HepG2 (cell line): ENCODE results near the gene NCKAP1. TPM values are rescaled to one million over a fixed set of nuclear protein-coding genes. Genes with fewer than 3 reads are reported as not detected.

Experiments used
- CBX1 ChIP-seq: IDR thresholded peaks from one replicate; pipeline ENCODE4 v1.6.1; 2016; ENCODE audit warnings: antibody characterized with exemption, low read depth
- CEBPG ChIP-seq: IDR thresholded peaks from 2 replicates; pipeline ENCODE4 v1.6.1; 2016
- DMTF1 ChIP-seq: sonication (generic); formaldehyde crosslinking; IDR thresholded peaks from 2 replicates; pipeline ENCODE4 v1.4.0; 2020; ENCODE audit warnings: mild to moderate bottlenecking, missing genetic modification reagents
- ELK4 ChIP-seq: sonication (generic); formaldehyde crosslinking; IDR thresholded peaks from 2 replicates; pipeline ENCODE4 v1.9.0; 2021; ENCODE audit warnings: missing genetic modification reagents, borderline replicate concordance
- FOXA3 ChIP-seq: IDR thresholded peaks from 2 replicates; pipeline ENCODE4 v1.6.1; 2016; ENCODE audit warnings: missing genetic modification reagents, missing compliant biosample characterization
- GZF1 ChIP-seq: sonication (generic); formaldehyde crosslinking; IDR thresholded peaks from 2 replicates; pipeline ENCODE4 v1.5.1; 2020; ENCODE audit warnings: mild to moderate bottlenecking, missing genetic modification reagents
- HES4 ChIP-seq: sonication (generic); formaldehyde crosslinking; IDR thresholded peaks from 2 replicates; pipeline ENCODE4 v1.9.0; 2021; ENCODE audit warnings: mild to moderate bottlenecking, missing genetic modification reagents, borderline replicate concordance
- ISX ChIP-seq: sonication (generic); formaldehyde crosslinking; conservative IDR thresholded peaks from 2 replicates; pipeline ENCODE4 v1.5.0; 2020; ENCODE audit warnings: missing genetic modification reagents
- JDP2 ChIP-seq: sonication (generic); formaldehyde crosslinking; IDR thresholded peaks from 2 replicates; pipeline ENCODE4 v1.8.1; 2022; ENCODE audit warnings: missing genetic modification reagents, borderline replicate concordance
- KLF6 ChIP-seq: IDR thresholded peaks from 2 replicates; pipeline ENCODE4 v1.8.0; 2016; ENCODE audit warnings: missing biosample characterization, missing genetic modification reagents
- NONO ChIP-seq, 2 experiments: fragments of 450-650 bp in 1 of 2; sonication (generic) in 1 of 2; formaldehyde crosslinking in 1 of 2; IDR thresholded peaks in 1 of 2; conservative IDR thresholded peaks in 1 of 2; 2 replicates each; pipeline versions ENCODE4 v1.6.1 to v1.8.0; 2017 to 2022; ENCODE audit warnings: mild to moderate bottlenecking in 1 of 2, missing genetic modification reagents in 1 of 2, moderate library complexity in 1 of 2
- NR2F1 ChIP-seq, 2 experiments: fragments of 450-650 bp in 1 of 2; formaldehyde crosslinking in 1 of 2; IDR thresholded peaks; 2 replicates each; pipeline versions ENCODE4 v1.5.0 to v1.6.1; 2016 to 2020; ENCODE audit warnings: mild to moderate bottlenecking in 1 of 2, missing compliant biosample characterization in 1 of 2, missing genetic modification reagents in 1 of 2, moderate library complexity in 1 of 2
- SMARCE1 ChIP-seq: fragments of 450-650 bp; IDR thresholded peaks from 2 replicates; pipeline ENCODE4 v1.6.1; 2017; ENCODE audit warnings: borderline replicate concordance
- STAT5B ChIP-seq: sonication (generic); formaldehyde crosslinking; IDR thresholded peaks from 2 replicates; pipeline ENCODE4 v1.4.0; 2020; ENCODE audit warnings: missing genetic modification reagents
- ZFP62 ChIP-seq: sonication (generic); formaldehyde crosslinking; IDR thresholded peaks from 2 replicates; pipeline ENCODE4 v1.4.0; 2020; ENCODE audit warnings: missing genetic modification reagents
- ZNF124 ChIP-seq: sonication (generic); formaldehyde crosslinking; IDR thresholded peaks from 2 replicates; pipeline ENCODE4 v1.4.0; 2020; ENCODE audit warnings: missing genetic modification reagents
- ZNF160 ChIP-seq: sonication (generic); formaldehyde crosslinking; IDR thresholded peaks from 2 replicates; pipeline ENCODE4 v1.8.0; 2022; ENCODE audit warnings: mild to moderate bottlenecking, inconsistent platforms, missing genetic modification reagents
- ZNF17 ChIP-seq: sonication (generic); formaldehyde crosslinking; IDR thresholded peaks from 2 replicates; pipeline ENCODE4 v1.5.0; 2020; ENCODE audit warnings: mild to moderate bottlenecking, missing genetic modification reagents
- ZNF253 ChIP-seq: sonication (generic); formaldehyde crosslinking; IDR thresholded peaks from 2 replicates; pipeline ENCODE4 v1.8.0; 2022; ENCODE audit warnings: mild to moderate bottlenecking, missing genetic modification reagents, borderline replicate concordance
- ZNF292 ChIP-seq: sonication (generic); formaldehyde crosslinking; IDR thresholded peaks from 2 replicates; pipeline ENCODE4 v1.8.1; 2022; ENCODE audit warnings: mild to moderate bottlenecking, low read depth, missing genetic modification reagents, borderline replicate concordance
- ZNF550 ChIP-seq: sonication (generic); formaldehyde crosslinking; IDR thresholded peaks from 2 replicates; pipeline ENCODE4 v1.4.0; 2020; ENCODE audit warnings: mild to moderate bottlenecking, missing genetic modification reagents, borderline replicate concordance
- ZNF570 ChIP-seq: sonication (generic); formaldehyde crosslinking; IDR thresholded peaks from 2 replicates; pipeline ENCODE4 v1.4.0; 2020; ENCODE audit warnings: mild to moderate bottlenecking, missing genetic modification reagents, borderline replicate concordance
- ZNF672 ChIP-seq: sonication (generic); formaldehyde crosslinking; IDR thresholded peaks from 2 replicates; pipeline ENCODE4 v1.8.1; 2022; ENCODE audit warnings: missing genetic modification reagents
- ZNF766 ChIP-seq: sonication (generic); formaldehyde crosslinking; IDR thresholded peaks from 2 replicates; pipeline ENCODE4 v1.5.0; 2020; ENCODE audit warnings: missing genetic modification reagents, borderline replicate concordance
- ZNF776 ChIP-seq: sonication (generic); formaldehyde crosslinking; IDR thresholded peaks from 2 replicates; pipeline ENCODE4 v1.4.0; 2020; ENCODE audit warnings: mild to moderate bottlenecking, missing genetic modification reagents
- ZNF790 ChIP-seq: sonication (generic); formaldehyde crosslinking; IDR thresholded peaks from 2 replicates; pipeline ENCODE4 v1.8.0; 2022; ENCODE audit warnings: missing genetic modification reagents, mild to moderate bottlenecking, borderline replicate concordance
- ZNF879 ChIP-seq: sonication (generic); formaldehyde crosslinking; IDR thresholded peaks from 2 replicates; pipeline ENCODE4 v1.8.1; 2023; ENCODE audit warnings: missing genetic modification reagents
- polyA plus RNA-seq, 8 experiments: library from polyadenylated mRNA; depleted of rRNA in 3 of 8; stranded (reverse) in 7 of 8; unstranded in 1 of 8; fragments of >200 nt; fragmentation: Illumina TruSeq in 4 of 8; extraction: Trizol in 4 of 8; gene quantifications; 2 replicates each; pipeline versions ENCODE4 v1.2.1 to v1.2.3, GENCODE V29; 2011 to 2016; ENCODE audit warnings: low read depth in 4 of 8, missing spikeins in 1 of 8, mixed read lengths in 1 of 8; ENCODE audit not compliant: insufficient read depth in 1 of 8
- total RNA-seq, 5 experiments: library from RNA; depleted of rRNA; stranded (reverse); fragments of >200 nt; fragmentation: Illumina TruSeq; extraction: Trizol; gene quantifications; 2 replicates each; pipeline ENCODE4 v1.2.3, GENCODE V29; 2016; ENCODE audit warnings: low read depth in 1 of 5

The NCKAP1 gene
- total and polyA plus RNA-seq, 2 of the 13 experiments (the other 11 are each of a cell fraction or from before 2014, with no cell fraction given), result 72.1 to 96.3 TPM

GRCh38 chr2:183037553-183038340, 510 bp downstream of the NCKAP1 start (continued):
- TF ChIP-seq ZNF766 (no peak), GZF1 (no peak), ZNF253 (no peak), NR2F1 (CRISPR knock-in tag; IDR thresholded peaks at IDR 0.05) (no peak), KLF6 (CRISPR knock-in tag) (no peak; the same call in 1 of the 2 replicates), ZFP62 (CRISPR knock-in tag) (no peak), CEBPG (CRISPR knock-in tag) (no peak), HES4 (CRISPR knock-in tag) (peak; percentile 33; the same call in 1 of the 2 replicates), ZNF570 (peak; percentile 37; the same call in 1 of the 2 replicates), SMARCE1 (no peak), ZNF160 (no peak), DMTF1 (CRISPR knock-in tag) (no peak), ZNF776 (CRISPR knock-in tag) (no peak; the same call in 1 of the 2 replicates), NONO (IDR thresholded peaks at IDR 0.05) (no peak), NONO (CRISPR knock-in tag; conservative IDR thresholded peaks at IDR 0.05) (no peak), ZNF124 (CRISPR knock-in tag) (no peak), ZNF879 (0 out of 2 replicates have a peak, but pooled peaks have one; percentile 68), ISX (no peak), ZNF790 (no peak; the same call in 1 of the 2 replicates), ZNF292 (no peak), STAT5B (CRISPR knock-in tag) (no peak), ZNF17 (CRISPR knock-in tag) (no peak), FOXA3 (CRISPR knock-in tag) (no peak), CBX1 (no peak), JDP2 (CRISPR knock-in tag) (no peak), ELK4 (CRISPR knock-in tag) (no peak), ZNF550 (no peak), ZNF672 (0 out of 2 replicates have a peak, but pooled peaks have one; percentile 56)
